H9 (cell line): ENCODE data around the gene SLC25A17. TPM values are rescaled to one million over a fixed set of nuclear protein-coding genes. Genes with fewer than 3 reads are reported as not detected.

Source experiments
- DNase-seq: peaks from one replicate; pipeline ENCODE4 v3.0.0-alpha.2; 2017
- H2AFZ ChIP-seq: one replicate; pipeline ENCODE4 v1.6.1; 2013; ENCODE audit warnings: mild to moderate bottlenecking, low read length, control low read depth, moderate library complexity
- H2AK5ac ChIP-seq: 2 replicates; pipeline ENCODE4 v1.6.1; 2013; ENCODE audit warnings: low read length, control low read depth, mixed read lengths; ENCODE audit not compliant: insufficient read length
- H2BK120ac ChIP-seq: one replicate; pipeline ENCODE4 v1.6.1; 2013; ENCODE audit warnings: low read depth, mild to moderate bottlenecking, low read length, control low read depth, inconsistent platforms; ENCODE audit not compliant: poor library complexity, severe bottlenecking
- H2BK12ac ChIP-seq: 2 replicates; pipeline ENCODE4 v1.6.1; 2013; ENCODE audit warnings: low read length, control low read depth, mixed read lengths, low read depth; ENCODE audit not compliant: insufficient read length
- H2BK15ac ChIP-seq: 2 replicates; pipeline ENCODE4 v1.6.1; 2013; ENCODE audit warnings: low read depth, low read length, control low read depth
- H2BK20ac ChIP-seq: one replicate; pipeline ENCODE4 v1.6.1; 2013; ENCODE audit warnings: low read depth, mild to moderate bottlenecking, low read length, control low read depth, inconsistent platforms; ENCODE audit not compliant: poor library complexity, severe bottlenecking
- H2BK5ac ChIP-seq: 2 replicates; pipeline ENCODE4 v1.6.1; 2013; ENCODE audit warnings: low read length, control low read depth, mixed read lengths; ENCODE audit not compliant: insufficient read length
- H3K14ac ChIP-seq: 2 replicates; pipeline ENCODE4 v1.6.1; 2013; ENCODE audit warnings: low read length, control low read depth; ENCODE audit not compliant: insufficient read depth
- H3K18ac ChIP-seq: 2 replicates; pipeline ENCODE4 v1.6.1; 2013; ENCODE audit warnings: low read depth, mild to moderate bottlenecking, mixed read lengths, low read length, control low read depth; ENCODE audit not compliant: insufficient read length
- H3K23ac ChIP-seq: 2 replicates; pipeline ENCODE4 v1.6.1; 2013; ENCODE audit warnings: low read length, control low read depth, mixed read lengths, low read depth; ENCODE audit not compliant: insufficient read length
- H3K23me2 ChIP-seq: 2 replicates; pipeline ENCODE4 v1.6.1; 2013; ENCODE audit warnings: low read depth, mild to moderate bottlenecking, mixed read lengths, low read length, control low read depth; ENCODE audit not compliant: insufficient read length, poor library complexity, severe bottlenecking
- H3K27ac ChIP-seq: 2 replicates; pipeline ENCODE4 v1.5.1; 2013; ENCODE audit warnings: low read length, control low read depth, mixed read lengths, low read depth; ENCODE audit not compliant: insufficient read length
- H3K27me3 ChIP-seq: 2 replicates; pipeline ENCODE4 v1.6.1; 2013; ENCODE audit warnings: low read length, control low read depth, inconsistent platforms; ENCODE audit not compliant: insufficient read depth
- H3K4ac ChIP-seq: 2 replicates; pipeline ENCODE4 v1.6.1; 2013; ENCODE audit warnings: low read depth, mild to moderate bottlenecking, control low read depth, inconsistent platforms, low read length, moderate library complexity
- H3K4me1 ChIP-seq: 2 replicates; pipeline ENCODE4 v1.6.1; 2013; ENCODE audit warnings: low read length, control low read depth, inconsistent platforms; ENCODE audit not compliant: insufficient read depth
- H3K4me2 ChIP-seq: 2 replicates; pipeline ENCODE4 v1.6.1; 2013; ENCODE audit warnings: low read length, control low read depth, mixed read lengths; ENCODE audit not compliant: insufficient read length, insufficient read depth
- H3K56ac ChIP-seq: 2 replicates; pipeline ENCODE4 v1.6.1; 2013; ENCODE audit warnings: low read depth, mild to moderate bottlenecking, mixed read lengths, low read length, control low read depth; ENCODE audit not compliant: insufficient read length
- H3K79me1 ChIP-seq: 2 replicates; pipeline ENCODE4 v1.6.1; 2013; ENCODE audit warnings: low read depth, mild to moderate bottlenecking, moderate library complexity, low read length, control low read depth, inconsistent platforms; ENCODE audit not compliant: insufficient read depth, poor library complexity, severe bottlenecking
- H3K79me2 ChIP-seq: 2 replicates; pipeline ENCODE4 v1.6.1; 2013; ENCODE audit warnings: low read length, control low read depth, inconsistent platforms; ENCODE audit not compliant: insufficient read depth
- H3K9ac ChIP-seq: 2 replicates; pipeline ENCODE4 v1.6.1; 2013; ENCODE audit warnings: low read length, control low read depth, mixed read lengths; ENCODE audit not compliant: insufficient read length; ENCODE audit errors: extremely low read depth
- H3K9me3 ChIP-seq: one replicate; pipeline ENCODE4 v1.6.1; 2013; ENCODE audit warnings: low read depth, low read length, inconsistent platforms; ENCODE audit not compliant: control insufficient read depth
- H3T11ph ChIP-seq: one replicate; pipeline ENCODE4 v1.6.1; 2013; ENCODE audit warnings: mild to moderate bottlenecking, low read length, control low read depth, inconsistent platforms
- H4K20me1 ChIP-seq: one replicate; pipeline ENCODE4 v1.6.1; 2013; ENCODE audit not compliant: control insufficient read depth, insufficient read length, insufficient read depth
- H4K5ac ChIP-seq: 2 replicates; pipeline ENCODE4 v1.6.1; 2013; ENCODE audit warnings: low read depth, mild to moderate bottlenecking, mixed read lengths, low read length, control low read depth; ENCODE audit not compliant: insufficient read length
- H4K8ac ChIP-seq: replicated peaks from 2 replicates; pipeline ENCODE4 v1.6.1; 2013; ENCODE audit warnings: low read length, control low read depth, mixed read lengths, low read depth; ENCODE audit not compliant: insufficient read length
- H4K91ac ChIP-seq: 2 replicates; pipeline ENCODE4 v1.6.1; 2013; ENCODE audit warnings: low read depth, mild to moderate bottlenecking, moderate library complexity, mixed read lengths, low read length, control low read depth; ENCODE audit not compliant: insufficient read length
- H3K27ac Mint-ChIP-seq, 3 experiments: 2 replicates in 2 of 3; 3 replicates in 1 of 3; pipeline ENCODE4 v1.8.0; 2020 to 2021; ENCODE audit warnings: mixed read lengths in 3 of 3, mild to moderate bottlenecking in 1 of 3, moderate library complexity in 1 of 3
- H3K27me3 Mint-ChIP-seq: 2 replicates; pipeline ENCODE4 v1.8.0; 2021; ENCODE audit warnings: low read depth, mild to moderate bottlenecking, moderate library complexity, mixed read lengths
- H3K36me3 Mint-ChIP-seq, 3 experiments: 2 replicates in 2 of 3; 3 replicates in 1 of 3; pipeline ENCODE4 v1.8.0; 2020 to 2021; ENCODE audit warnings: low read depth in 3 of 3, mixed read lengths in 3 of 3; ENCODE audit not compliant: insufficient read depth in 1 of 3
- H3K4me1 Mint-ChIP-seq, 2 experiments: 2 replicates each; pipeline ENCODE4 v1.8.0; 2020; ENCODE audit warnings: mixed read lengths in 2 of 2
- H3K4me3 Mint-ChIP-seq, 2 experiments: 2 replicates in 1 of 2; 3 replicates in 1 of 2; pipeline ENCODE4 v1.8.0; 2020 to 2021; ENCODE audit warnings: mild to moderate bottlenecking in 2 of 2, mixed read lengths in 2 of 2, moderate library complexity in 1 of 2
- H3K9me3 Mint-ChIP-seq, 2 experiments: 2 replicates in 1 of 2; 3 replicates in 1 of 2; pipeline ENCODE4 v1.8.0; 2020; ENCODE audit warnings: mild to moderate bottlenecking in 2 of 2, mixed read lengths in 2 of 2, moderate library complexity in 1 of 2
- WGBS: extraction: QIAGEN DNeasy Blood & Tissue Kit; methylation state at CpG from one replicate; pipeline ENCODE4 v1.1.7; 2013; ENCODE audit warnings: missing lambda C conversion rate, low lambda C conversion rate, mixed read lengths; ENCODE audit not compliant: insufficient read length; ENCODE audit errors: extremely low coverage; 5-methylcytosine and 5-hydroxymethylcytosine counted together
- total RNA-seq: library from RNA; stranded (reverse); gene quantifications from 2 replicates; pipeline ENCODE4 v1.2.1, GENCODE V29; 2021
- TF ChIP-seq, protein P1 (sequence below): fragments of 200-600 bp; sonication (generic); conservative IDR thresholded peaks from 3 replicates; pipeline ENCODE4 v1.8.0; 2021; ENCODE audit warnings: antibody characterized with exemption, mild to moderate bottlenecking

SLC25A17 gene
- total RNA-seq, 1 experiment from 2014 or later: 26.5 TPM

DNA sequence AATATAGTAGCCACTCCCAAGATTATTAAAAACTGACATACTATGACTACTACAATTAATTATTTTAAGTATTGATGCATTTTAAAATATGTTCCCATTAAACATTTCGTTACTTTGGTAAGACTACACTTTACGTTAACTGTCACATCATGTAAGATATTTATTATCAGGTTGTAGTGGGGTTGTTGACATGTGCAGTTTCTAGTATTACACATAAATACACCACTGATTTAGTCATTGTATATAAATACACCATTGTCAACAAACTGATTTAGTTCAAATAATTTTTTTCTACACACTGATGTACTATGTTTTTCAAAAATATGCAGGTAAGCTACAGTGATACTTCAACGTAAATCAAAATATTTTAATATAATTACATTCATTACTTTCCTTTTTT lies 25.8 kb upstream of the SLC25A17 start:
- Histone ChIP-seq H3K79me2 (no peaks in the 10 kb centered on the region), H3K9ac (no peak overlapping the region), H3K23me2 (no peaks in the 10 kb centered on the region), H4K91ac (no peak overlapping the region), H3K79me1 (peaks cover 2% of the 10 kb centered on the region), H3K27ac (no peak overlapping the region), H3K18ac (no peak overlapping the region), H3T11ph (no peak overlapping the region), H4K20me1 (no peaks in the 10 kb centered on the region), H2AK5ac (no peak overlapping the region), H3K4ac (no peak overlapping the region), H3K9me3 (no peaks in the 10 kb centered on the region), H2AFZ (no peak overlapping the region), H2BK12ac (no peak overlapping the region), H3K23ac (no peak overlapping the region), H3K4me1 (no peaks in the 10 kb centered on the region), H2BK20ac (no peak overlapping the region), H3K14ac (no peak overlapping the region), H2BK15ac (no peak overlapping the region), H4K5ac (no peak overlapping the region), H4K8ac (no peak overlapping the region), H3K4me2 (no peak overlapping the region), H2BK120ac (no peak overlapping the region), H2BK5ac (no peak overlapping the region), H3K27me3 (no peaks in the 10 kb centered on the region), H3K56ac (no peak overlapping the region)
- DNase-seq: no peak
- TF ChIP-seq, protein P1, sequence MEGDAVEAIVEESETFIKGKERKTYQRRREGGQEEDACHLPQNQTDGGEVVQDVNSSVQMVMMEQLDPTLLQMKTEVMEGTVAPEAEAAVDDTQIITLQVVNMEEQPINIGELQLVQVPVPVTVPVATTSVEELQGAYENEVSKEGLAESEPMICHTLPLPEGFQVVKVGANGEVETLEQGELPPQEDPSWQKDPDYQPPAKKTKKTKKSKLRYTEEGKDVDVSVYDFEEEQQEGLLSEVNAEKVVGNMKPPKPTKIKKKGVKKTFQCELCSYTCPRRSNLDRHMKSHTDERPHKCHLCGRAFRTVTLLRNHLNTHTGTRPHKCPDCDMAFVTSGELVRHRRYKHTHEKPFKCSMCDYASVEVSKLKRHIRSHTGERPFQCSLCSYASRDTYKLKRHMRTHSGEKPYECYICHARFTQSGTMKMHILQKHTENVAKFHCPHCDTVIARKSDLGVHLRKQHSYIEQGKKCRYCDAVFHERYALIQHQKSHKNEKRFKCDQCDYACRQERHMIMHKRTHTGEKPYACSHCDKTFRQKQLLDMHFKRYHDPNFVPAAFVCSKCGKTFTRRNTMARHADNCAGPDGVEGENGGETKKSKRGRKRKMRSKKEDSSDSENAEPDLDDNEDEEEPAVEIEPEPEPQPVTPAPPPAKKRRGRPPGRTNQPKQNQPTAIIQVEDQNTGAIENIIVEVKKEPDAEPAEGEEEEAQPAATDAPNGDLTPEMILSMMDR: no peak
- H3K4me1 Mint-ChIP-seq: no peaks in the 10 kb centered on the region
- H3K27ac Mint-ChIP-seq: no peak overlapping the region
- no CpG with 5 or more reads among the region's 3 CpGs for WGBS
- H3K36me3 Mint-ChIP-seq: peaks cover 22 to 88% (median 72%) of the 10 kb centered on the region in 3 experiments; a peak in 6 of 7 replicates
- no peaks in the 10 kb centered on the region for H3K9me3 Mint-ChIP-seq
- no peak overlapping the region for H3K4me3 Mint-ChIP-seq
- H3K27me3 Mint-ChIP-seq: no peaks in the 10 kb centered on the region
